Ramos (cell line): ENCODE measurements around the gene RXYLT1.

Experiments used
- in situ Hi-C: fragments of 300-500 bp; cut with MboI; formaldehyde crosslinking; loops from one replicate; pipeline ENCODE4 v1.14.3; 2022; ENCODE audit warnings: low sequenced_read_pairs; ENCODE audit not compliant: unreplicated experiment

RXYLT1 gene

DNA sequence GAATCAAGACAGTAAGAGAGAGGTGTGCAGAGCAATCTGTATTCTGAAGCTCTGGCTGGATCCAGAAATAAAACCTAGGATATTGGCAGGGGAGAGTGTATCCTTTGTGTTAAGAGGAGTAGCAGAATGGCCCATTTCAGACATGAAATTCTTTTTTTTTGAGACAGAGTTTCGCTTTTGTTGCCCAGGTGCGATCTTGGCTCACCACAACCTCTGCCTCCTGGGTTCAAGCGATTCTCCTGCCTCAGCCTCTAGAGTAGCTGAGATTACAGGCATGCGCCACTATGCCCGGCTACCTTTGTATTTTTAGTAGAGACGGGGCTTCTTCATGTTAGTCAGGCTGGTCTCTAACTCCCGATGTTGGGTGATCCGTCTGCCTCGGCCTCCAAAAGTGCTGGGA is 58.7 kb downstream of the RXYLT1 start:
- in situ Hi-C loops, result loop anchor here (25.0 kb wide), 1 partner anchor 549 kb away; the partner anchor contains the start of gene C12orf56

DNA sequence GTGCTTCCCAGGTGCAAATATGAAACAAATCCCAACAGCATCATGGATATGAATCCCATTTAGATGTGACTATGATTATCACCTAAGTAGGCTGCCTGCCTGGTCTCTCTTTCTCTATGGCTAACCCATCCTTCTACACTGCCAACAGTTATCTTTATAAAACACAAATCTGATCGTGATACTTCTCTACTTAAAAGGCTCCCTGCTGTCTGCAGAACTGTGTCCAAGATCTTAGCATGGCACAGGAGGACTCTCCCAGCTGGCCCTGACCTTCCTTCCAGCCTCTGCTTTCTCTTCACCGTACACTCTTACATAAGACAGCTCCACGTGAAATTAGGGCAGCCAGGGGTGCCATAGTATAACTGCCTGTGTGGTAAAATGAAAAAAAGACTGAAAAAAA is 61.3 kb downstream of the RXYLT1 start:
- in situ Hi-C loops, result loop anchor here (10.0 to 25.0 kb wide), 2 partner anchors 414 to 546 kb away; partner anchors contain the start of gene C12orf56

DNA sequence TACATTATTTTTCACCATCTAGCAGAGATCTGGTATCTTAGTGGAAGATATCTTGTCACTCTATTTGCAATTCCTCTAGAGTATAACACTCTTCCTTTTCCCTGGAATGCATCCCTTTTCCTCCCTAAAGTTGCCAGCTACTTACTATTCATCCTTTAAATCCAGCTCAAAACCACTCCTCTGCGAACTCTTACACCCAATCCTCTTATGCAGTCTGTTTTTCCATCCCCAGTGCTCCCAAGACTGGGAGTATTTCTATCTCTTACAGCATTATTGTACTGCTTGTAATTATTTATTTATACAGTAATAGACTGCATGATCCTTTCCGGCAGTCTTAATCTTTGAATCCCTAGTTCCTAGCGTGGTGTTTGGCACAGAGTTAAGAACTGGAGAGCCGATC is 61.9 kb downstream of the RXYLT1 start:
- in situ Hi-C loops, result loop anchor here (10.0 to 25.0 kb wide), 2 partner anchors 413 to 546 kb away; partner anchors contain the start of gene C12orf56

DNA sequence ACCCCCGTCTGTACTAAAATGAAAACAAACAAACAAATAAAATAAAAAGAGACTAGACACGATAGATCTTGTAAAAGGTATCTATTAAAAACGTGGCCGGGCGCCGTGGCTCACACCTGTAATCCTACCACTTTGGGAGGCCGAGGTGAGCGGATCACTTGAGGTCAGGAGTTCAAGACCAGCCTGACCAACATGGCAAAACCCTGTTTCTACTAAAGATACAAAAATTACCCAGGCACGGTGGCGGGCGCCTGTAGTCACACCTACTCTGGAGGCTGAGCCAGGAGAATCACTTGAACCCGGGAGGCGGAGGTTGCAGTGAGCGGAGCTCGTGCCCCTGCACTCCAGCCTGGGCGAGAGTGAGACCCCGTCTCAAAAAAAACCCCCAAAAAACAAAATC is 63.0 kb downstream of the RXYLT1 start:
- in situ Hi-C loops, result loop anchor here (10.0 to 25.0 kb wide), 2 partner anchors 412 to 545 kb away; partner anchors contain the start of gene C12orf56

DNA sequence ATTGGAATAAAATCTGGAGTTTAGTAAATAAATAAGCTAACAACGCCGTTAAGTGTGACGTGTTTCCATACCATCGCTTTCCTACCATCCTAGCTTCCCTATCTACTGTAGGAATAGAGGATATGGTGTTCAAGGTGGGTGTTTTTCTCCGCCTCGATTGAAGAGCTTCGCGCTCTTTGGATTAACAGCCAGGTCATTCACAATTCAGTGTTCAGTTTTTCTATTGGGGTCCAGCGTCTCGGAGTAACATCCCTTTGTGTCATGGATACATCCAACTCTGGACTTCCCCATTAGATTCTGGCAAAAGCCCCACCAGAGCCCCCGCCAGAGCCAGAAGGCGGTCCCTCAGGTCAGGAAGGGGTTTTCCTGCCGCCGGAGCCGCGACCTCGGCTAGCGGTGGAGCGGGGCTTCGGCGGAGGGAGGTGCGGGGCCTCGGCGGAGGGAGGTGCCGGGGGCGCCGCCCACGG is 63.6 kb downstream of the RXYLT1 start:
- in situ Hi-C loops, result loop anchor here (10.0 to 25.0 kb wide), 2 partner anchors 412 to 544 kb away; partner anchors contain the start of gene C12orf56

DNA sequence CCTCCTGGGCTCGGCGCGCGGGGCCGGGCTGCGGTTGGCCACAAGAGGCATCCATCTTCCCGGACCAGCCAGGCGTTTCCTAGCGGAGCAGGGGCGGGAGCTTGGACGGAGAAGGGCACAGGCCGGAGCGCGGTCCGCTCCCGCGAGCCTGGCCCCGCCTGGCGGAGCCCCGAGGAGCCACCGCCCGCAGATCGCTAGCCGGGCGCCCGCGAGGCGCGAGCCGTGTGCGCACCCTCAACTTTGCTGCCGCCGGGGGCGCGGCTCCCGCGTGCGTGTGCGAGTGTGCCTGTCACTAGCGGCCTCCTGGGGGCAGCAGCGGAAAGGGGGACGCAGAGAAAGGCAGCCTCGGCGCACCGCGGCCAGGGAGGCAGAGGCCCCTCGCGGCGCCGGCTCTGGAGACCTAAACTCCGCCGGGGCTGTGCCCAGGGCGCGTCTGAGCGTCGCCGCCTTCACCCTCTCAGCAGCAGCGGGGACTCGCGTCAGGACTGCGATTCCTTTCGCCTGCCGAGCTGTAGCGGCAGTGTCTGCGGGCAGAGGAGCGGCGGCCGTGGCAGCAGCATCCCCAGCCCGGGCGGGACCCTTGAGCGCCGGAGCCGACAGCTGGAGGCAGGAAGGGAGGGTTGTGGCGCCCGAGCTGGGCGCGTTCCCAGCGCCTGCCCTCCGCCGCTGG is 64.1 kb downstream of the RXYLT1 start:
- in situ Hi-C loops, result loop anchor here (10.0 to 25.0 kb wide), 2 partner anchors 411 to 543 kb away; partner anchors contain the start of gene C12orf56

DNA sequence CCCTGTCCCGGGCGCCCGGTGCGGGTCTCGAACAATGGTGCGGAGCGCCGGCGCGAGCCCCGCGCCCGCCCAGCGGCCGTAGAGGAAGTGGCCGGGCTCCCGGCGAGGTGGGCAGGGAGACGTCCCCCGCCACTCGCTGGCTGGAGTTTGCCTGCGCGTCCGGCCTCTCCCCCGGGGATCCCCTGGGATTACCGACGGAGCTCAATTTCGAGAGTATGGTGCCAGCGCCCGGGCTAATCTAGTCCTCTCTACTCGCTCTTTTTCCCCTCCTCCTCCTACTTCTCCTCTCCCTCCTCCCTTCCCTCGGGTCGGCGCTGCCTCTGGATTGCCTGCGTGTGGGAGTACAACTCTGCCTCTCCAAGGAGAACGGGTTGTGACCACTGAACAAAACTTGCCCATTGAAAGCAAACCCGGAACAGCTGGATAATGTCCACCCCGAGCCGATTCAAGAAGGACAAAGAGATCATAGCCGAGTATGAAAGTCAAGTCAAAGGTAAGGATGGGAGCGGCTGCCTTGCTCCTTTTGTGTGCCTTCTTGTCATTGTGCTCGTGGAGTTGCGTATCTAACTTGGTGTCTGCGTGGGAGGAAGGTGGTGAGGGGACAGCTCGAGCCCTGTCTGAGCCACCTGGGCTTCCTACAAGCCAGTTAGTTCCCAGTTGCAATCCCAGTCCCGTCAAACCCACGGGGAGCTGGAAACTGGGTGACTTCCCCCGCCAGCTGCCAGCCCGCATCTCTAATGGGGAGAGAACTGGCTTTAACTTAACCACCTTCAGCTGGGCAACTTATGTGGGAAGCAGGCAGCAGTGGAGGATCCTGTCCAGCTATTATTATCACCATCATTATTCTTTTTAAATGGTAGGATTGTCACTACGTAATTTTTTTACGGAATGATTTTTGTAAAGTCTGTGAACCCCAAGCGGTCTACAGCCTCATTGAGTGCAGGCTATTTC is 65.0 kb downstream of the RXYLT1 start, which contains the start of gene SRGAP1:
TSS of gene SRGAP1 (plus strand) at position 310 of the 951 bp plus-strand sequence. CDS start at position 427, 117 bp downstream.
- in situ Hi-C loops, result loop anchor here (10.0 to 25.0 kb wide), 2 partner anchors 410 to 543 kb away; partner anchors contain the start of gene C12orf56

GRCh38 chr12:63845726-63846125 is 66.0 kb downstream of the RXYLT1 start:
- in situ Hi-C loops, result loop anchor here (10.0 to 25.0 kb wide), 2 partner anchors 409 to 542 kb away; partner anchors contain the start of gene C12orf56

DNA sequence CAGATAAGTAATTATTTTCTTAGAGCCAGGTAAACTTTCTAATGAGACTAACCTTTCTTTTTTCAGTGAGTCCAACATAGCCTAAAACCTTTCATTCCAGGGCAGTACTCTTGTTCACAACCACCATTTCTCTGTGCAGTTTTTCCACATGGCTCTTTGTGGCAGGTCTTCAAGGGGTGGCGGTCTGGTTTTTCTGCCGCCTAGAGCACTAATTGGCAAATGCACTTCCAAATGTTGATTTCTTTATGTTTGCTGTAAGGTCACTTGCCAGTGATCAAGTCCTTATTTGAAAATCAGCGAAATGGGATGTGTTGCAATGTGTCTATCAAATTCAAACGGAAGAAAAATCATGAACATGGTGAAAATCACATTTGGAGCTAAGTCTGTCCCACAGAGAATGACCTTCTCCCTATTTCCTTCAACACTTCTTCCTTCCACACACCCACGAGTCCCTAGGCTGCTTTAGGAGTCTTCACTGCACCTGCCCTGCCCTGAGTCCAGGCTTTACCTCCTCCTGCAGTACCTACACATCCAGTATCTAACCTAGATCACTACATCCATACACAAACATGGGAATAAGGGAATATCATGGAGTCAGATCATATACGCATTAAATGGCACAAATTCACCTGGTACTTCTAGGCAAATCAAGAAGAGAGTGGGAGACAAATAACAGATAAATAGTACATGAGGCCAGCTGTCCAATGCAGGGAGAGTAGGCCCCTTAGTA is 66.7 kb downstream of the RXYLT1 start:
- in situ Hi-C loops, result loop anchor here (10.0 to 25.0 kb wide), 2 partner anchors 408 to 541 kb away; partner anchors contain the start of gene C12orf56

- in situ Hi-C loops, result loop anchor here (10.0 to 25.0 kb wide), 2 partner anchors 406 to 539 kb away; partner anchors contain the start of gene C12orf56
Measured at GRCh38 chr12:63848450-63848849, 68.7 kb downstream of the RXYLT1 start.

- in situ Hi-C loops, result loop anchor here (10.0 to 25.0 kb wide), 2 partner anchors 406 to 538 kb away; partner anchors contain the start of gene C12orf56
Measured at GRCh38 chr12:63849106-63849620, 69.5 kb downstream of the RXYLT1 start.

- in situ Hi-C loops, result loop anchor here (10.0 to 25.0 kb wide), 2 partner anchors 405 to 538 kb away; partner anchors contain the start of gene C12orf56
Measured at GRCh38 chr12:63849641-63850040, 69.9 kb downstream of the RXYLT1 start.

GRCh38 chr12:63853978-63854377 is 74.3 kb downstream of the RXYLT1 start:
- in situ Hi-C loops, result no loop called here

- in situ Hi-C loops, result no loop called here
Measured at GRCh38 chr12:63855299-63855698, 75.6 kb downstream of the RXYLT1 start.

GRCh38 chr12:63857771-63858670 is 78.3 kb downstream of the RXYLT1 start:
- in situ Hi-C loops, result no loop called here
